Esophagus muscularis mucosa (tissue), 4 donors: ENCODE data around the gene PRSS3. TPM values are rescaled to one million over a fixed set of nuclear protein-coding genes. Genes with fewer than 3 reads are reported as not detected.
"Not testable (repeated sequence)": the region's sequence is repeated elsewhere in the genome, so short reads cannot be mapped to it uniquely, and the experiment has no call there.

Experiments
- DNase-seq: peaks from one replicate; pipeline ENCODE4 v3.0.0-alpha.2; 2017; ENCODE audit errors: extremely low spot score
- H3K27ac ChIP-seq, 4 donors: fragments of 200-600 bp; sonication (generic); replicated peaks in 1 of 4; 1 replicate in 3 of 4; 2 replicates in 1 of 4; pipeline ENCODE4 v1.5.1; 2016 to 2019; ENCODE audit warnings: mild to moderate bottlenecking in 1 of 4
- H3K27me3 ChIP-seq, 4 donors: fragments of 200-600 bp; sonication (generic); one replicate each; pipeline versions ENCODE4 v1.5.1 to v1.6.0; 2016 to 2019
- H3K36me3 ChIP-seq, 4 donors: fragments of 200-600 bp; sonication (generic); one replicate each; pipeline ENCODE4 v1.5.1; 2016 to 2019
- H3K4me1 ChIP-seq, 4 donors: fragments of 200-600 bp; sonication (generic); one replicate each; pipeline ENCODE4 v1.5.1; 2016 to 2019
- H3K4me3 ChIP-seq, 4 donors: fragments of 200-600 bp; sonication (generic); 1 replicate in 2 of 4; 2 replicates in 2 of 4; pipeline ENCODE4 v1.5.1; 2016 to 2019; ENCODE audit warnings: mild to moderate bottlenecking in 4 of 4, moderate library complexity in 1 of 4
- H3K9me3 ChIP-seq, 4 donors: fragments of 200-600 bp; sonication (generic); 1 replicate in 3 of 4; 2 replicates in 1 of 4; pipeline ENCODE4 v1.5.1; 2016 to 2019
- EP300 ChIP-seq: sonication (generic); formaldehyde crosslinking; IDR thresholded peaks from one replicate; pipeline ENCODE4 v1.6.1; 2017; ENCODE audit warnings: antibody characterized with exemption
- POLR2A ChIP-seq: fragments of 450-650 bp; IDR thresholded peaks from one replicate; pipeline ENCODE4 v1.6.1; 2017; ENCODE audit warnings: antibody characterized with exemption, moderate library complexity, mild to moderate bottlenecking, low read depth
- POLR2AphosphoS5 ChIP-seq, 2 donors: sonication (generic); formaldehyde crosslinking; IDR thresholded peaks; one replicate each; pipeline ENCODE4 v1.6.1; 2017; ENCODE audit warnings: antibody characterized with exemption in 2 of 2
- WGBS: methylation state at CpG from one replicate; pipeline ENCODE4 v1.1.5; 2018; 5-methylcytosine and 5-hydroxymethylcytosine counted together
- intact Hi-C: fragments of 100-400 bp; cut with DNase I; formaldehyde crosslinking; loops from one replicate; pipeline ENCODE4 v1.15.1; 2023
- total RNA-seq, 4 donors: library from RNA; depleted of rRNA; stranded (reverse); fragments of >200 nt; gene quantifications; one replicate each; pipeline versions ENCODE4 v1.1.0 to v1.2.1, GENCODE V29; 2016
- TF ChIP-seq, protein P1 (sequence below), 3 experiments: fragments of 200-600 bp in 2 of 3; fragments of 450-650 bp in 1 of 3; sonication (generic) in 2 of 3; IDR thresholded peaks; one replicate each; pipeline ENCODE4 v1.5.1; 2017 to 2019; ENCODE audit warnings: antibody characterized with exemption in 3 of 3, mild to moderate bottlenecking in 2 of 3, moderate library complexity in 1 of 3

Gene PRSS3
- total RNA-seq, 4 donors from 2014 or later, result 0.99 to 1.4 TPM; not detected in 2

DNA sequence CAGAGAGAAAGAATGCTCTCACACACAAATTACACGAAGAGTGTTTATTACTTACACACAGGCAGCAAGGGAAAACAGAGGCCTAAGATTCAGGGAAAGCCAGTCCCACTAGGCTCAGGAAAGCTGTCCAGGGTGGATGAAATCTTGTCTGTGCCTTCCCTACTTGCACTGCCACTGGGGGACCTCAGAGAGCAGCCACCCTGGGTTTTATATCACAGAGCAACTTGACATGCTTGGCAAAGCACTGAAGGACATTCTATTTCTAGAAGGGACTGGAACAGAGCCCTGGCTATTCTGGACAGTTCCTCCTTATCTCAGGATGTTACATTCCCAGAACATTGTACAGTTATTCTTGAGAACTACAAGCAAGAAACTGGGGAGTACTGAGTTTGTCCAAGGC is 7.5 kb upstream of the PRSS3 start:
- H3K4me1 ChIP-seq, result peaks cover 0 to 7% (median 3%) of the 10 kb centered on the region in 4 donors
- no peaks in the 10 kb centered on the region for H3K36me3 ChIP-seq
- WGBS, result 60% methylated on average over 1 of the region's 1 CpG
- H3K27me3 ChIP-seq, result no peaks in the 10 kb centered on the region
- no peak for DNase-seq
- H3K27ac ChIP-seq, result no peak overlapping the region
- no peak for TF ChIP-seq POLR2A
- no peak for TF ChIP-seq POLR2AphosphoS5 (IDR thresholded peaks at IDR 0.05)
- TF ChIP-seq, protein P1, sequence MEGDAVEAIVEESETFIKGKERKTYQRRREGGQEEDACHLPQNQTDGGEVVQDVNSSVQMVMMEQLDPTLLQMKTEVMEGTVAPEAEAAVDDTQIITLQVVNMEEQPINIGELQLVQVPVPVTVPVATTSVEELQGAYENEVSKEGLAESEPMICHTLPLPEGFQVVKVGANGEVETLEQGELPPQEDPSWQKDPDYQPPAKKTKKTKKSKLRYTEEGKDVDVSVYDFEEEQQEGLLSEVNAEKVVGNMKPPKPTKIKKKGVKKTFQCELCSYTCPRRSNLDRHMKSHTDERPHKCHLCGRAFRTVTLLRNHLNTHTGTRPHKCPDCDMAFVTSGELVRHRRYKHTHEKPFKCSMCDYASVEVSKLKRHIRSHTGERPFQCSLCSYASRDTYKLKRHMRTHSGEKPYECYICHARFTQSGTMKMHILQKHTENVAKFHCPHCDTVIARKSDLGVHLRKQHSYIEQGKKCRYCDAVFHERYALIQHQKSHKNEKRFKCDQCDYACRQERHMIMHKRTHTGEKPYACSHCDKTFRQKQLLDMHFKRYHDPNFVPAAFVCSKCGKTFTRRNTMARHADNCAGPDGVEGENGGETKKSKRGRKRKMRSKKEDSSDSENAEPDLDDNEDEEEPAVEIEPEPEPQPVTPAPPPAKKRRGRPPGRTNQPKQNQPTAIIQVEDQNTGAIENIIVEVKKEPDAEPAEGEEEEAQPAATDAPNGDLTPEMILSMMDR (IDR thresholded peaks at IDR 0.05), result no peak
- TF ChIP-seq EP300, result no peak
- intact Hi-C loops, result no loop called here
- H3K9me3 ChIP-seq, result no peaks in the 10 kb centered on the region
- no peak overlapping the region for H3K4me3 ChIP-seq

DNA sequence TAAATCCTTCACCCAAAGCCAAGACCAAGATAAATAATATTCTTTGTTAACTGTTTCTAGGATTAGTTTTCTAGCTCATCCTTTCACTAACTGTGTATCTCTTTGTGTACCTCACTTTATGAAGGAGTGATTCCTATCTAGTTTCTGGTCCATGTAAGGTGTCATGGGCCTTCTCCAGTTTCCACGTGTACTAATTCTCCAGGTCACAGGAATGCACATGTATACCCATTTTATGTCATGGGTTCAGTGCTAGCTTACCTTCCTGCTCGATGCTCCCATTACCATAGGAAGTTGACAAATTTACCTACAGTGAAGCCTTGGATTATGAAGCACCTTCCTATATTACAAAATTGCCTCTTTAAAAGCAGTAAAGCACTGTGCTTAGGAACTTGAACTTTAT is 5.9 kb upstream of the PRSS3 start:
- H3K9me3 ChIP-seq, DNase-seq, H3K4me1 ChIP-seq, H3K36me3 ChIP-seq, H3K27ac ChIP-seq, H3K4me3 ChIP-seq, H3K27me3 ChIP-seq, intact Hi-C loops: not testable (repeated sequence)
- WGBS, result 95% methylated on average over 2 of the region's 2 CpGs

DNA sequence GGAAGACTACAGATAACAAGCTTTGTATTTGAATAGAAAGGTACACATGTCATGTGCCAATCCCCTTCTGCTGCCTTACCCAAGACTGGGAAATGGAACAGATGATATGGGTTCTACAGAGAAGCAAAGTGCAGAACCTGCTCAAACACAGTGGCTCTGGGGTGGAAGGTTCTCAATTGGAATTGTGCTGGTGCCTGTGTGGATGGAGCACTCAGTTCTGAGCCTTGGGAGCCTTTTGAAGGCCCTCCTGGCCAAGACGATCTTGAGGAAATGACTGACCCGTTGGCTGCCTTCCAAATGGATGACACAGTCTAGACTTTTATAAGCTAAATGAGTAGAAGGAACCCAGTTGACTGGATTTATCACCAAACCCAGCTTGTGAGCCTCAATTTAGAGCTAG is 4.2 kb upstream of the PRSS3 start:
- H3K27me3 ChIP-seq, result peaks cover 0 to 11% (median 0%) of the 10 kb centered on the region in 4 donors
- H3K4me3 ChIP-seq, result no peak overlapping the region
- DNase-seq, result no peak
- intact Hi-C loops, result no loop called here
- 28% methylated on average over 2 of the region's 2 CpGs for WGBS
- no peaks in the 10 kb centered on the region for H3K36me3 ChIP-seq
- TF ChIP-seq EP300 (no peak), POLR2AphosphoS5 (IDR thresholded peaks at IDR 0.05) (no peak), POLR2A (no peak)
- TF ChIP-seq, protein P1 (IDR thresholded peaks at IDR 0.05), result no peak
- no peaks in the 10 kb centered on the region for H3K9me3 ChIP-seq
- peaks cover 0 to 7% (median 3%) of the 10 kb centered on the region in 4 donors for H3K4me1 ChIP-seq
- no peak overlapping the region for H3K27ac ChIP-seq

DNA sequence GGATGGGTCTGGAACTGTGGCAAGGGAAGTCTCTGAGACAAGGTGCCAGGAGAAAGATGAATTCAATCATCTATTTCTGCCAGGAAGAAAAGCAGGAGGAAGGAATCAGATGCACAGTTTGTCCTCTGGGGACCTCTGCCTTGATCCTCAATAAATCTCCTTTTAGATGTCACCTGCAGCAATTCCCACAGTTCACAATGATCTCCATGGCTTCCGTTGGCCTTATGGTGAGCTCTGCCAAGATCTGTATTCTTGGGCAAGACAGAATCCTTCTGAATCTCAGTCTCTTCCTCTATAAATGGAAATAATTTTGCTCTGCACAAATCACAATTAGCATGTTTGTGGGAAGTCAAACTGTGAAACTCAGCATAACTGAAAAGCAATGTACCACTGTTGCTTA is 1.9 kb upstream of the PRSS3 start:
- H3K36me3 ChIP-seq, DNase-seq, H3K4me3 ChIP-seq, intact Hi-C loops, H3K4me1 ChIP-seq, H3K9me3 ChIP-seq, H3K27ac ChIP-seq: not testable (repeated sequence)
- 88% methylated on average over 1 of the region's 1 CpG for WGBS
- peaks cover 0 to 32% (median 0%) of the 10 kb centered on the region in 4 donors for H3K27me3 ChIP-seq

DNA sequence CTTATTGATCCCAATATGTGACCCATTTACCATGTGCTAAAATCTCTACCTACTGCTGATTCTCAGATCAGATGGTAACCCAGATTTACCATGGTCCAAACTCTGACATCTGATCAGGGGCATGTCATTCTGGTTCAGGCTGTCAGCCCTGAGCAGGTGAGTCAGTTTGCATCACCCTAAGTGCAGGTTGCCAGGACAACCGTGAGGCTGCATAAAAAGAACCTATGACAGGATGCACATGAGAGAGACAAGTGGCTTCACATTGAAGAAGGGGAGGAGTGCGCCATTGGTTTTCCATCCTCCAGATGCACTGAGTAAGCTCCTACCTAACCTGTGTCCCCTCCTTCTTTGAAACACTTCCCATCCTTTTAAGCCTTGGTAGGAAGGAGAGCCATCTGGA is 801 bp upstream of the PRSS3 start:
- Histone ChIP-seq H3K4me1 (no peaks in the 10 kb centered on the region), H3K27ac (no peak overlapping the region), H3K27me3 (peaks cover 0 to 32% (median 0%) of the 10 kb centered on the region in 4 donors), H3K4me3 (no peak overlapping the region), H3K36me3 (no peaks in the 10 kb centered on the region), H3K9me3 (no peaks in the 10 kb centered on the region)
- no peak for TF ChIP-seq POLR2AphosphoS5 (IDR thresholded peaks at IDR 0.05)
- TF ChIP-seq POLR2A, result no peak
- no peak for TF ChIP-seq EP300
- TF ChIP-seq, protein P1 (IDR thresholded peaks at IDR 0.05), result no peak
- WGBS, result 82% methylated on average over 2 of the region's 2 CpGs
- intact Hi-C loops, result no loop called here
- no peak for DNase-seq

DNA sequence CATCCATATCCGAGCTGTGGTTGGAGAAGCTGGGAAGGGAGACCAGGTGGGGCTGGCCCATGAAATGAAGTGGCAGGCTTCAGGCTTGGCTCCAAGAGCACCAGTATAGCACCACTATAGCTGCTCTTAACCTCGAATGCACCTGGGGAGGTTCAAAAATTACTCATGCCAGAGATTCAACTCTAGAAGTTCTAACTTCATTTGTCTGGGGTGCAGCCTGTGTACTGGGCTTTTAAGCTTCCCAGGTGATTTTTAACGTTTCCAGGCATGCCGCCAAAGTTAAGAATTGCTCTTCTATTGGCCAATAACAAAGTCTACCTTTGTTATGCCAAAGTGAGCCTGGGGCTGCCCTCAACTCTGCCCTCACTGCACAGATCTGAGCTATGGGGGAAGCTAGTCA is 458 bp downstream of the PRSS3 start:
- DNase-seq, result no peak
- WGBS, result 75% methylated on average over 4 of the region's 4 CpGs
- TF ChIP-seq POLR2AphosphoS5 (IDR thresholded peaks at IDR 0.05) (no peak), EP300 (no peak), POLR2A (no peak)
- TF ChIP-seq, protein P1 (IDR thresholded peaks at IDR 0.05), result no peak
- Histone ChIP-seq H3K9me3 (no peaks in the 10 kb centered on the region), H3K4me1 (no peaks in the 10 kb centered on the region), H3K27me3 (peaks cover 0 to 32% (median 0%) of the 10 kb centered on the region in 4 donors), H3K27ac (no peak overlapping the region), H3K4me3 (no peak overlapping the region), H3K36me3 (no peaks in the 10 kb centered on the region)
- intact Hi-C loops, result no loop called here

DNA sequence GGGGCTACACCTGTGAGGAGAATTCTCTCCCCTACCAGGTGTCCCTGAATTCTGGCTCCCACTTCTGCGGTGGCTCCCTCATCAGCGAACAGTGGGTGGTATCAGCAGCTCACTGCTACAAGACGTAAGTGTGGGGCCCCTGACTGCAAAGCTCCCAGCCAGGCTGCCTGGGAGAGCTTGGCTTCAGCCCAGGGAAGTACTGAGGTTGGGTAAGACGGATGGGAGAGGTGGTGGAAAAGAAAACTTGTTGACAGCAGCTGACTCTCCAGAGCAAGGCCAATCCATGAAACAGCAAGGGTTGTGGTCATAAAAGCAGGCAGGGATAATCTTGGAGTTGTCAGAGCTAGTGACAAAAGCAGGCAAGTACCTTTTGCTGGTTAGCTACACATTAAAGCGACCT is 1.3 kb downstream of the PRSS3 start:
- H3K4me1 ChIP-seq, H3K36me3 ChIP-seq, H3K4me3 ChIP-seq, H3K9me3 ChIP-seq, H3K27ac ChIP-seq, DNase-seq, intact Hi-C loops: not testable (repeated sequence)
- peaks cover 0 to 32% (median 0%) of the 10 kb centered on the region in 4 donors for H3K27me3 ChIP-seq
- WGBS, result 73% methylated on average over 5 of the region's 5 CpGs
